Sigmoid colon (tissue), 4 donors: Measurements from ENCODE around the gene TFB2M.

Experiments
- EP300 ChIP-seq, 4 donors: sonication (generic); formaldehyde crosslinking; IDR thresholded peaks; one replicate each; pipeline ENCODE4 v1.6.1; 2017; ENCODE audit warnings: antibody characterized with exemption in 4 of 4
- POLR2A ChIP-seq, 2 donors: fragments of 450-650 bp; IDR thresholded peaks; one replicate each; pipeline ENCODE4 v1.6.1; 2016; ENCODE audit warnings: antibody characterized with exemption in 2 of 2, mild to moderate bottlenecking in 2 of 2, moderate library complexity in 2 of 2
- POLR2AphosphoS5 ChIP-seq, 4 donors: sonication (generic); formaldehyde crosslinking; IDR thresholded peaks; one replicate each; pipeline ENCODE4 v1.6.1; 2017; ENCODE audit warnings: antibody characterized with exemption in 4 of 4
- TF ChIP-seq, protein P1 (sequence below), 4 experiments: fragments of 450-650 bp in 3 of 4; fragments of 200-600 bp in 1 of 4; IDR thresholded peaks; one replicate each; pipeline ENCODE4 v1.5.1; 2016 to 2019; ENCODE audit warnings: antibody characterized with exemption in 4 of 4, mild to moderate bottlenecking in 3 of 4, moderate library complexity in 2 of 4

DNA sequence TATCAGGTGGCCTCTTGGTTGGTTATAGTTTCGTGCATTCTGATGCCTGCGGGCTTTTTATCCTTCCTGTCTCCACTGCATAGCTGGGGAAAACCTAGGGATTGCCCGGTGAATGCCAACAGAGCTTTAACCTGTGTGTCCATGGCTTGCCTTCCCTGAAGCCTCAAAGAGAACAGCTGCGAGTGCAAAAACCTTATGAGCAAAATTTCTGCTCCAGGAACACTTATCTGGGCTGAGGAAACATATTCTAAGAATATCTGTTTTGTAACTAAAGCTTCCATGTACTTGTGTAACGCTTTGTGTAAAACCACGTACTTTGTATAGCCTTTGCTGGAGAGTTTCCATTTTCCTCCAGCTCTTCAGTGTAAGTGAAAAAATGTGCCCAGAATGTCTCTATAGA lies 7.4 kb upstream of the TFB2M start:
- TF ChIP-seq, protein P1, sequence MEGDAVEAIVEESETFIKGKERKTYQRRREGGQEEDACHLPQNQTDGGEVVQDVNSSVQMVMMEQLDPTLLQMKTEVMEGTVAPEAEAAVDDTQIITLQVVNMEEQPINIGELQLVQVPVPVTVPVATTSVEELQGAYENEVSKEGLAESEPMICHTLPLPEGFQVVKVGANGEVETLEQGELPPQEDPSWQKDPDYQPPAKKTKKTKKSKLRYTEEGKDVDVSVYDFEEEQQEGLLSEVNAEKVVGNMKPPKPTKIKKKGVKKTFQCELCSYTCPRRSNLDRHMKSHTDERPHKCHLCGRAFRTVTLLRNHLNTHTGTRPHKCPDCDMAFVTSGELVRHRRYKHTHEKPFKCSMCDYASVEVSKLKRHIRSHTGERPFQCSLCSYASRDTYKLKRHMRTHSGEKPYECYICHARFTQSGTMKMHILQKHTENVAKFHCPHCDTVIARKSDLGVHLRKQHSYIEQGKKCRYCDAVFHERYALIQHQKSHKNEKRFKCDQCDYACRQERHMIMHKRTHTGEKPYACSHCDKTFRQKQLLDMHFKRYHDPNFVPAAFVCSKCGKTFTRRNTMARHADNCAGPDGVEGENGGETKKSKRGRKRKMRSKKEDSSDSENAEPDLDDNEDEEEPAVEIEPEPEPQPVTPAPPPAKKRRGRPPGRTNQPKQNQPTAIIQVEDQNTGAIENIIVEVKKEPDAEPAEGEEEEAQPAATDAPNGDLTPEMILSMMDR (IDR thresholded peaks at IDR 0.05), result no peak
- TF ChIP-seq EP300 (IDR thresholded peaks at IDR 0.05) (no peak), POLR2AphosphoS5 (IDR thresholded peaks at IDR 0.05) (no peak), POLR2A (IDR thresholded peaks at IDR 0.05) (no peak)
